ENCODE measurements around the gene NNAT.

- TF ChIP-seq SUZ12 (IDR thresholded peaks at IDR 0.05; ENCODE audit: extremely low read depth, insufficient read depth, insufficient read length): no peak
- no peak for TF ChIP-seq ZNF274 (IDR thresholded peaks at IDR 0.05; ENCODE audit: low read depth, low read length)
- no peak for TF ChIP-seq YY1 (IDR thresholded peaks at IDR 0.05; ENCODE audit: insufficient read depth, insufficient read length)
Observed at GRCh38 chr20:37516811-37517750, 4.0 kb upstream of the NNAT start.

Measured in NT2/D1 (cell line).